Stimulated activated CD4-positive, alpha-beta T cell treated with anti-CD3 and anti-CD28 coated beads, Interleukin-1b, Interleukin-23, amount 100 ng/mL, for 48 hours (primary cell): ENCODE data around the gene NFATC2.

ENCODE experiments used
- DNase-seq: peaks from one replicate; pipeline ENCODE4 v3.0.0-alpha.2; 2020

NFATC2 gene

DNA sequence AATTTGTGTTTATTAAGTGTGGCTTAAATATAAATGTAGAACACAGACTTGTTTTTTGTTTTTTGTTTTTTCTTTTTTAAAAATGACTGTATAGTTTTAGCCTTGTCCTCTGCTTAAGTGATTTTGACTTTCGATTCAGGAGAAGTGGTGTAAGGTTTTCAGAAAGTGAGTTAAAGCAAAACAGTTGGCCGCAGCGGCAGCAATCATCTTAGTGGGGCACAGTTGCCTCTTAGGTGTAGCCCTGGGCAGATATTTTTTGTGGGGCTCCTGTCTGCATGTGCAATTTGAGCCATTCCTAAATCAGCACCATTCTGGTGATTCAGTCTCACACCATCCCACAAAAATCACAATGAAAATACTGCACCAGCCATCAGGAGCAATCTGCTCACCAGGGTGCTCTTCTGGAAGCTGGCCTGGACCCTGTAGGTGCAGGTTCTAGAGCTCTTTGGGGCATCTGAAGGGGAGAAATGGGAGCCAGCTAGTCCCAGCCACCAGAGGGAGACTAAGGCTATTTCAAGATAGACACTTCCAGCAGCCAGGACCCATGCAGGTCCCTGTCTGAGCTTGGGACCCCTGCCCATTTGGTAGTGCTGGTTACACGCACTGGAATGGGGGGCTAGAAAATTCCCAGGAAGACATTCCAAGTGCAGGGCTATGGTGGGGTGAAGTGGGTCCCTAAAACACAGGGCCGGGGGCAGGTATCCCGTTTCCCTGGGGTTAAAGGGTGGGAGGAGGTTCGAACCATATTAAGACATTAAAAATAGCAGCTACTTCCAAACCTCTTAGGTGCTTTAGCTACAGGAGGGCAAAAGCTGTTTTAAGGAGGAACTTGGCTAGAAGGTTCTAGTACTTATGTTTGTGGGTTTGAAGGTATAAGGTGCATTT, 156.6 kb downstream of the NFATC2 start:
- DNase-seq, result no peak

DNA sequence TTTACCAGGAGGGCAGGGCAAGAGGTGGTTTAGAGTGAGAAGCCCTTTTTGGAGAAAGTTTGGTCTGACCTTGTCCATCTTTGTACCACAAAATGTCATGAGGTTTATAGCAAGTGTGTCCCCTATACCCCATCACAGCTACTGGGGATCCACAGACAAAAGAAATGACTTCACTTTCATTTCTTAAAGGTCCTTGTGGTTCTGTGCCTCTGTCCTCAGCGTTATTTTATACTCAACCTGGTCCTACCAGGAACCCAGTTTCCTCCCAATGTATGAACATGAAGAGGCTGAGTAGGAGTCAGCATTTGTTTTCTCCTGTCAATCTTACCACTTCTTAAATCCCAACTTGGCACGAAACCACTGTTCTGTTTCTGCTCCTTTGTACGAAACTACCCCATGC, 157.6 kb downstream of the NFATC2 start:
- no peak for DNase-seq

DNA sequence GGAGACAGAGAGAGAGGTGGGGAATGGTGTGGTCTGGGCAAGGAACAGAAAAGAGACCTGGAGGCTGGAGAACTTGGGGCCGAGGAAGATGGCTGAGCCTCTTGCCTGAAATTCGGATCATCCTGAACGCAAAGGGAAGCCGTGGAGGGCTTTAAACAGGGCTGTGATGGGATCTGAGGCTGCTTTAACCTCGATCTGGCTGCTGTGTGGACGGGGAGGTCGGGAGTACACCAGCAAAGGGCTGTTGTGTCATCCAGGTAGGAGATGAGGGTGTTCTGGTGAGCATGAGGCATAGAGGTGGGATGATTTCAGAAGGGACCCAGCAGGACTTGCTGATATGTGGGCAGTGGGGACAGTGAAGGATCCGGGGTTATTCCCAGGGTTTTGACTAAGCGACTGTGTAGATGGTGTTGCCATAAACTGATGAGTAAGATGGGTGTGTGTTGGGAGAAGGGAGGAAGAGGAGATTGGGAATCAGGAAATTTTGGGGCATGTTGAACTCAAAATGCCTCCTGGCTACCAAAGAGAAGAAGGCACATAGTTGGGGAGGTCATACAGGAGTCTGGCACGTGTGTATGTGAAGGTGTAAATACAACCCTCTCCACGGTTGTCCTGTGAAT, 158.5 kb downstream of the NFATC2 start:
- no peak for DNase-seq

DNA sequence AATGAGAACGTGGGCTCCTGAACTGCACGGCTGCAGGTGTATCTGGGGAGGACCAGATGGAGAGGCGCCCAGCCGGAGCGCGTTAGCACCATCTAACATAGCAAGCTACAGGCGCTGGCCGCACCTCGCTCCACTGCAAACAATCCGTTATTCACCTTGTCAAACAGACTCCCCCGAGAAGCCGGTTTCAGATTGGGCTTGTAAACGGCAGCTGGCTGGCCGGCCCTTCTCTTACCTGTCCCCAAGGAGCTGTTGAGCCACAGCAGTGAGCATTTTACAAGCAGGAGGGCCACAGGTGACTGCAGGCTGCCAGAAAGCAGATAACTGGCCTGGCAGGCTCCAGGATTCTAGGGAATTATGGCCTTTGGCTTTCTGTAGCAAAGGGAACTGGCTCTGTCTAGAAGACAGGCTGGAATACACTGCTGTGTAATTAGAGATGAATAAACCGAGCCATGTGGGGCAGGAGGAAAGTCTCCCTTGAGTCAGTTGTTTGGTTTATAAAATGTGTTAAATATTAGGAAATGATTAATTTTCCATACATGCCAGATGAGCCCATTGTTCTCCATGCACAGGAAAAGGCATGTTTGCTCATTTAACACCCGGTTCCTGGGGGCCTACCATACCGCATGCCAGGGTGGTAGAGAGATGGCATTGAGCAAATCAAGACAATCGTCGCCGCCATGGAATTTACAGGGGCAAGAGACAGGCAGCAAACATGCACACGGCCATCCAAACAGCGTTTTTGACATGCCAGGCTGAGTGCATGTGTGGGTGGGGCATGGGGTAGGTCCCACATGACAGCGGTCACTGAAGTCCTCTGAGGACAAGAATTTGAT, 159.3 kb downstream of the NFATC2 start:
- no peak for DNase-seq

DNA sequence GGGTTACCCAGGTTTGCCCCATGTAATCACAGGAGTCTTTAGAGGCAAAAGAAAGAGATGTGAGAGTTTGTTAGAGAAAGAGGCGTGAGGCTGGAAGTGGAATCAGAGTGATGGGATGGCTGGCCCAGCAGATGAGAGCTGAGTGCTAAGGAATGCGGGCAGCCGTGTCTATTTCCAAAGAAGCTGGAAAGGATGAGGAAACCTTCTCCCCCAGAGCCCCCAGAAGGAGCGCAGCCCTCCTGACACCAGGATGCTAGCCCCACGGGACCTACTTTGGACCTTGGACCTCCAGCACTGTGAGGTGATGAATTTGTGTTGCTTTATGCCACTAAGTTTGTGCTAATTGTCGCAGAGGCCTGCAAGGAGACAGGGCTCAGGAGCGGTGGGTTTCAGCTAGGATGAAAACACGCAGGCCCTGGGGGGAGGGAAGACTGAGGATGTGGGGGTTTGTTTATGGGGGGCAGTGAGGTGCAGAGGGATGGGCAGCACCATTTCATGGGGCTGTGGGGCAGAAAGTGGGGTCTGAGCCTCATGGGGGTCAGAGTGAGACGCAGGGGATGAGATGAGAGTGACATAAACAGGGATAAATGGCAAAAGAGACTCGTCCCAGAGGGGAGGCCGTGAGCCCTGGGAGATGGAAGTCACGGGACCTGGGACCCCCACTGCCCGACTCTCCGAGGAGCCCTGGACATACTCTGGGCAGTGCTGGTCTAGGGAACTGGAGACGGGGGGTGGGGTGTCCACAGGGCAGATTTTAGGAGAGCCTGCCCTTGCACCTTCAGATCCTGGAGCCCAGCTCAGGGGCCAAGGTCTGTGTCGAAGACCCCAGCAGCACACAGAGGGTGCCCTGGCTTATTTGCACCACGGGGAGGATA, 160.2 kb downstream of the NFATC2 start:
- DNase-seq, result no peak

DNA sequence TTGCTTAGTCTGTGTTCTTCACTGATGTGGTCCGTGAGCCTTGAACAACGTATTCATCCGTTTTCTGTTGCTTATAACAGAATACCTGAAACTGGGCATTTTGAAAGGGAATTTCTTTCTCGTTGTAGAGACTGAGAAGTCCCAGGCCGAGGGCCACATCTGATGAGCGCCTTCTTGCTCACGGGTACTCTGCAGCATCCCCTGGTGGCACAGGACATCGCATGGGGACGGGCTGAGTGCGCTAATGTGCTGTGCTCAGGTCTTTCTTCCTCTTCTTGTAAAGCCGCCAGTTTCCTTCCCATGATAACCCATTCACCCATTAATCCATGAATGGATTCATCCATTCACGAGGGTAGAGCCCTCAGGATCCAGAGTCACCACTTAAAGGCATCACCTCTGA, 161.0 kb downstream of the NFATC2 start:
- no peak for DNase-seq

DNA sequence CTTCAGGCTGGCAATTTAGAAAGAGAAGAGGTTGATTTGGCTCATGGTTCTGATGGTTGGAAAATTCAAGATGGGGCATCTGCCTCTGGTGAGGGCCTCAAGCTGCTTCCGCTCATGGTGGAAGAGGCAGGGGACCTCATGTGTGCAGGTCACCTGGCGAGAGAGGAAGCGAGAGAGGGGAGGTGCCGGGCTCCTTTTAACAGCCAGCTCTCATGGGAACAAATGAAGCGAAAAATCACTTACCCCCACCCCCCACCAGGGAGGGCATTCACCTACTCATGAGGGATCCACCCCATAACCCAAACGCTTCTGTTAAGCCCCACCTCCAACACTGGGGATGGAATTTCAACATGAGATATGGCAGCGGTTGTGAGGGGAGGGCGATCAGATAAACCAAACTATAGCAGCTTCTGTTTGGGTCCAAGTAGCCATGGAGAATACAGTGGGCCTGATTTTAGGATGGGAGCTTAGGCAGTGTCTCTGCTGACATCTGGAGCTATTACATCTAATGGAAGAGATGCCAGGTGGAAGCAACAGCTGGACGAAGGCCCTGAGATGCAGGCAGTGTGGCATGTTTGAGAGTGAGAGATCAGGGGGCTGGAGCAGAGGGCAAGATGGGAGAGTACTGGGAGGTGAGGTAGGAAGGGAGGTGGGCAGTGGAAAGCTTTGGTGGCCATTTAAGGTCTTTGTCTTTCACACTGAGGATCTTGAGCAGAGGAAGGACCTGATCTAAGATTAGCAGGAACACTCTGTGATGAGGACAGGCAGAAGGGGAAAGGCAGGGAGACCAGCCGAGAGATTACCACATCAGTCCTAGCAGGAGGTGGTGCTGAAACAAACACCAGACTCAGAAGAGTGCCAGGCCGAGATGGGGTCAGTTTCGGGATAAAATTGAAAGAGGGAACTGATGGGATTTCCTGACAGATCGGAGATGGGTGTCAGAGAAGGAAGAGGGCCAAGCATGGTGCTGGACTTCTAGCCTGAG, 161.8 kb downstream of the NFATC2 start:
- no peak for DNase-seq

DNA sequence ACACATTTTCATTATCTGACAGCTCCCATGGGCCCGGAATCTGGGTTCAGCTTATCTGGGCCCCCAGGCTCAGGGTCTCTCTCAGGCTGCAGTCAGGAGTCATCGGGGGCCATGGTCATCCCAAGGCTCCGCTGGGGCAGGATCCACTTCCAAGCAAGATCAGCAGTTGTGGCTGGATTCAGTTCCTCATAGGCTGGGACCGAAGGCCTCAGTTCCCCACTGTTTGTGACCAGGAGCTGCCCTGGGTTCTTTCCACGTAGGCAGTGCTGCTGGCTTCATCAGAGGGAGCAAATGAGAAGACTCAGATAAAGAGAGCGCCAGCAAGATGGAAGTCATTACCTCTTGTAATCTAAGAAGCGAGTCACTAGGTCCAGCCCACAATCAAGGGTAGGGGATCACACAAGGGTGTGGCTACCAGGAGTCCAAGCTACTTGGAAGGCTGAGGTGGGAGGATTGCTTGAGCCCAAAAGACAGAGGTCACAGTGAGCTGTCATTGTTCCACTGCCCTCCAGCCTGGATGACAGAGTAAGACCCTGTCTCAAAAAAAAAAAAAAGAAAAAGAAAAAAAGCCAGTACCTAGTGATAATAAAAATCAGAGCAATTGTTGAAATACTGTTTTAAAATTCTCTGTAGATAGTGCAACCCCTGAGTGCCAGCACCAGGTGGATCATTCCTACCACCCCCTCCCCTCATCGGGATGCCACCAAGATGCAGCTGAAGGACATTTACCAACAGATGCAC, 162.7 kb downstream of the NFATC2 start:
- DNase-seq, result no peak

DNA sequence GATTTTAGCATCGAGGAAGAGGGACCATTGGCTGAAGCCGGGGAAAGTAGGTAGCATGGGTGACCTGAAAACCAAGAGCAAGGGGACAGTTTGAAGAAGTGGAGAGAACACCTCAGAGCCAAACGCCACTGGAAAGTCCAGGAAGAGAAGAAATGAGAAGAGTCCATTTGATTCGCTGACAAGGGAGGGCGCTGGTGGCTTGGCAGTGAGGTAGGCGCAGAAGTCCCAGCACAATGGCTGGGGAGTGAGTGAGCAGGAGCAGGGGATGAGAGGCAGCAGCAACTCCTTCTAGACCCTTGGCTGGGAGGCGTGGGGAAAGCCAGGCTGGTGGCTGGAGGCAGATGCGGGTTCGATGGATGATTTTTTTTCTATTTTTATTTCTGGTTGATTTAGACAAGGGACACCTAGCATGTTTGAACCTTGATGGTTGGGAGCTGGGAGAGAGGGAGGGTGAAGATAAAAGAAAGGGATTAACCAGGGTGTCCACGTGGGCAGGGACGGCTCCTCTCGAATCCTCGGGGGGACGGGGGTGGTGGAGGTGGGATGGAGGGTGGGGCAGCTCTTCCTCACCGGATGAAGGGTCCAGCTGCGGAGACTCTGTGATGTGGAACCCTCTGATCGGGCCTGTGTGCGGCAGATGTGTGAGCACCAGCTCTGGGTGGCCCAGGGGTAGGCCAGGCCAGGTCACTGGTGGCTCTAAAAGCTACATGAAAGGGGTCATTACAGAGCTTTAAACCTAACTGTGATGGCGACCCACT, 164.2 kb downstream of the NFATC2 start:
- DNase-seq, result no peak

DNA sequence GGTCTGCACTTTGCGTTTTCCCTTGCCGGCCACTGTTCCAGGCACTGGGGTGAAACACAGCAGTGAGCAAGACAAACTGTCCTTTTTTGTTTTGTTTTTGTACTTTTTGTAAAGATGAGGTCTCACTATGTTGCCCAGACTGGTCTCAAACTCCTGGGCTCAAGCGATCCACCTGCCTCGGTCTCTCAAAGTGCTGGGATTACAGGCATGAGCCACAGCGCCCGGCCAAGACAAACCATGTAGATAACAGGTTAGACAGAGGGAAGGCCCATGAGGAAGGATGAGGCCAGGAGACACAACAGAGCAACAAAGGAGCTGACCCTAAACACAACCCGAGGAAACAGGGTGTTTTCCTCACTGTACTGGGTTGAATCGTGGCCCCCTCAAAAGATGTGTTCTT, 165.4 kb downstream of the NFATC2 start:
- DNase-seq, result no peak

DNA sequence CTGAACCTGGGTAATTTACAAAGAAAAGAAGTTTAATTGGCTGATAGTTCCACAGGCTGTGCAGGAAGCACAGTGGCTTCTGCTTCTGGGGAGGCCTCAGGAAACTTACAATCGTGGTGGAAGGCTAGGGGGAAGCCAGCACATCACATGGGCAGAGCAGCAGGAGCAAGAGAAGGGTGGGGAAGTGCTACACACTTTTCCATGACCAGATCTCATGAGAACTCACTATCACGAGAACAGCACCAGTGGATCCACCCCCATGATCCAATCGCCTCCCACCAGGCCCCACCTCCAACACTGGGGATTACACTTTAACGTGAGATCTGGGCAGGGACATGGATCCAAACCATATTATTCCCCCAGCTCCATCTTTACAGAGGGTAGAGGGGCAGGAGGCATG, 166.4 kb downstream of the NFATC2 start:
- DNase-seq, result no peak

DNA sequence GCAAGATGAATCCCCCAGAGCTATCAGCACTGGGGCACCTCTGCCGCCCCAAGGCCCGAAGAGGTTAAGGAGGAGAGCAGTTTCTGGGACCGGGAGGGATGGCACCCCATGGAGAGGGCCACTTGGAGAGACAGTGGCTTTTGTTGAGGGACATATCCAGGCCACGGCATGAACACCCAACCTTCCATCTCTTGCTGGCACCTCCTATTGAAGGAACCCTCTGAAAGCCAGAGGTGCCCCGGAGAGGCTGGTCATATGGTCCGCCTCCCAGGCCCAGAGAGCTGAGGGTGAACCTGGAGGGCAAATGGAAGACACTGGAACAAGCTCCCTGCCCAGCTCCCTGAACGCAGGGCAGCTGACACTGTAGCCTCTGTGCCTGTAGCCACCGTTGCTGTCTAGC, 167.0 kb downstream of the NFATC2 start:
- no peak for DNase-seq

DNA sequence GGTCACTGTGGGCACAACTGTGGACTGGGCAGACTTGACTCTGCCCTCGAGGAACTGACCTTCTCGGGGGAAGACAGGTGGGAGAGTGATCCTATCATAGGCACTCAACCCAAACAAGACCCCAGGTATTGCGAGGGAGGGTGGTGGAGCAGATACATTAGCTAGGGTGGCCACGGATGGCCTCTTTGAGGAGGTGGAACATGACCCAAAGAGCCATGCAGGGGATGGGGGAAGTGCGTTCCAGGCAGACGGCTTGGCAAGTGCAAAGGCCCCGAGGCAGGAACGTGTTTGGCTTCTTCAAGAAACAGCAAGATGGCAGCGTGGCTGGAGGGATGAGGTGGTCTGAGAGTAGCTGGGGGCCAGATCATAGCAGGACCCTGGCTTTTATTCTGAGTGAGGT, 167.6 kb downstream of the NFATC2 start:
- no peak for DNase-seq

DNA sequence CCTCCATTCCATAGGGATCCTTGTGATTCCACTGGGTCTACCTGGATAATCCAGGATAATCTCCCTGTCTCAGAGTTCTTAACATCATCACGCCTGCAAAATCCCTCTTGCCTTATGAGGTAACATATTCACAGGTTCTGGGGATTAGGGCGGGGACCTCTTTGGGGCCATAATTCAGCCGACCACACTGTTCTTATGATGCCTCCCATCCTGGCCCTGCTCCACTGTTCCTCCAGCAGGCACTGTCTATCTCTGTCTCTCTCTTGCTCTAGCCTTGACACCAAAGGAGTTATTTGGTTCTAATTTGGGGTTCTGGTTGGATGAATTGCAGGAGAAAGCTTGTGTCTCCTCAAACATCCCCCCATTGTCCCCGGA, 168.1 kb downstream of the NFATC2 start:
- DNase-seq, result no peak

DNA sequence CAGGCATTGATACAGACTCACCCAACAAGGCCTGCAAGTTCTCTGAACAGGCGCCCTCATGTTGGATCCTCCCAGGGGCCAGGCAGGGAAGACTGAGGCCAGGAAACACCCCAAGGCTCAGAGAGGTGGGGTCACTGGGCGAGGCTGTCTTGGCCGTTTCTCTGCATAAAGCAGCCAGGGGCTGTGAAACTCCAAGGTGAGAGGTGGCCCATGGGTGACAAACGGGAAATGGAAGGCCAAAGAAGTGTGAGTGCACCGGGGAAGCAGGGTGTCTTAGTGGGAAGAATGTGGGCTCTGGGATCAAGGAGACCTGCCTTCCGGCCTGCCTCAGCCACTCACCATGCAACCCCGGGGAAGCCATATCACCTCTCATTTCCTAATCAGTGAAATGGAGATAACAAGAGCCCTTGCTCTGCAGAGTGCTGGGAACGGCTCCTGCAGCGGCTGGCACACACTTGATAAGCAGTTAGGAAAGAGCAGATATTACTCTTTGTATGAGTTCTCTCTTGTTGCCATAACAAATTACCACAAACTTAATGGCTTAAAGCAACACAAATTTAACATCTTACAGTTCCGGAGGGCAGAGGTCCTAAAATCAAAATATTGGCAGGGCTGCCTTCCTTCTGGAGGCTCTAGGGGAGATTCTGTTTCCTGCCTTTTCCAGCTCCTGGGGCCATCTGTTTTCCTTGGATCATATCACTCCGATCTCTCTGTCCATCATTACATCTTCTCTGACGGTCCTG, 168.6 kb downstream of the NFATC2 start:
- DNase-seq, result no peak

DNA sequence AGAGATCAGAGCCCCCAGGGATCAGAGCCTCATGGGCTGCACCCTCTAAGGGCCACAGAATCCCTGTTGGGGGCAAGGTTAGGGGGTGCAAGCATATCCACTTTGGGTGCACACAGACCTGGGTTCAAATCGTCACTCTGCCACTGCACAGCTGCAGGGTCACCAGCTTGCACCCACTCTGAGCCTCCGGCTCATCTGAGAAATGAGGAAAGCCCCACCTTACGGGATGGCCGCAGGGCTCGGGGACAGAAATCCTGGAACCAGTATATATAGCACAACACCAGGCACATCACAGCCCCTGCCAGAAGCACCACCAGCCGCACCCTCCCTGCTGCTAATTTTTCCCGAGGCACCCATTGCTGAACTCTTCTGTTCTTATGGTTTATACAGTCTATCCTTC, 169.6 kb downstream of the NFATC2 start:
- no peak for DNase-seq

DNA sequence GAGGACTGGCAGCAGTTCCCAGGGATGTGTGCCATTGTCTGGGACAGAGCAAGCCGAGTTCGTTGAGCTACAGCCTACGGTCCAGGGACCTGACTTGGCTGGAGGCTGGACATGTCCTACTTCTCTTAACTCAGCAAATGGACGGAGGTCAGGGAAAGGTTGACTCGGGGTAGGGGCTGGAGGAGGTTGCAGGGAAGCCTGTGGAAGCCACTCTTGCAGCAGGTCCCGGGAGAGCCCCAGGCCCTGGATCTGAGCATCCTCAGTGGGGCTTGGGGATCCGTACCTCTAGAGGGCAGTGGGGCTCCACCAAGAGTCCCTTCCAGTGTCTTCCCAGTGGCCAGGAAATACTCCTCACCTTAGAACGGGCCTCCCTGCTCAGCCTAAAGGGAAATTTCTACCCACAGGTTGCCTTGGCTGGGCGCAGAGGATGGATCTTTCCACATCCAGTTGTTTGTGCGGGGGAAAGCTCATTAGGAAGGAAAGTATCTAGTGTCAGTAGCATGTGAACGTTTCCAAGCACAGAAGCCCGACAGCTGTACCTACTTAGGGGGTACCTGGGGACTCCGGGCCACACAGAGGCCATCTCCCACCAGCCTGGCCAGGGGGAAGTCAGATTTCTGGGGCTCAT, 170.2 kb downstream of the NFATC2 start:
- DNase-seq, result peak; percentile 57

DNA sequence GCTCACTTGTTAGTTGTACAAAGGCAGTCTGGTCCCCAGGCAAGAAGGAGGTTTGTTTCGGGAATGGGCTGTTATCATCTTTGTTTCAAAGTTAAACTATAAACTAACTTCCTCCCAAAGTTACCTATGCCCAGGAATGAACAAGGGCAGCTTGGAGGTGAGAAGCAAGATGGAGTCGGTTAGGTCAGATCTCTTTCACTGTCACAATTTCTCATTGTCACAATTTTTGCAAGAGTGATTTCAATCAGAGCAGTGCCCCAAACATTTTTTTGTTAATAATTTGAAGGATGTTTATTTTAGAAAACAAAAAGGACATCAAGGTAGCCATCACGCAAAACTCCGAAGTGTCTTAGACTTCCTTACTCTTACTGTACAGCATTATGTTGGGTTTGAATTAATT, 170.8 kb downstream of the NFATC2 start:
- DNase-seq, result no peak

DNA sequence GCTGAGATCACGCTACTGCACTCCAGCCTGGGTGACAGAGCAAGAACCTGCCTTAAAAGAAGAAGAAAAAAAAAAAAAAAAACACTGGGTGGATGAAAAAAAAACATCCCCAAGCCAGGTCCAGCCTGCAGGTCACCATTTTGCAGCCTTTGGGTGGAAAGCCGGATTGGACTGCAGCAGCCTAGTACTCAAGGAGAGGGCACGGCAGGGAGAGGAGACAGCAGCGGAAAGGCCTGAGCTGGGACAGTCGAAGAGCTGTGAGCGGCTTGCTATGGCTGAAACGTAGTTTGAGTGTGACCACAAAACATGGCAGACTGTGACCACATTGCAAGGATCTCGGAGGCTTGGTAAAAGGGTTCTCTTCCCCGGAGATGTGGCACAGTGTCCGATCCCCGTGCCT, 173.0 kb downstream of the NFATC2 start:
- DNase-seq, result no peak
